Measurements from ENCODE around the gene CDK6. TPM values are rescaled to one million over a fixed set of nuclear protein-coding genes. Genes with fewer than 3 reads are reported as not detected.
A peak's percentile ranks its signal among the peaks of the same experiment; 100 is the strongest.

CDK6 gene
- total and polyA plus RNA-seq, 2 experiments from 2014 or later = 17.8 to 61.5 TPM

DNA sequence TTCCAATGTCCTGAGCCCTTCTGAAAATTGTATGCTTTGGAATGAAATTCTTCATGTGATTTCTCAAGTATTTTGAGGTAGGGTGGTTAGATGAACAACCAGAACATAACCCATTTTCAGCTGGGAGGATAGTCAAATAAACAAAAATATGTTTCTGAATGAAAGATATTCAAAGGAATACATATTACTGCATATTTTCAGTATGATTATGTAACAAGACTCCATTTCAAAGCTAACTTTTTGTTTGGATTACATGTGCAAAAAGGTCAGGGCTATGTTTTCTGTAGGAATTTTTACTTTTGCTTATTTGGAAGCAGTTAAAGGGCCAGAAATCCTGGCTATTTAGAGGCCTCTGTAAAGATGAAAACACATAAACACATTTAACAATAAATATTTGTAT, 27.7 kb downstream of the CDK6 start:
- Histone ChIP-seq H3K27me3 (replicated peaks; ENCODE audit: insufficient read depth) (no peaks in the 10 kb centered on the region), H3K9me3 (ENCODE audit: low read depth) (no peaks in the 10 kb centered on the region), H3K79me2 (ENCODE audit: insufficient read depth) (peaks cover 99% of the 10 kb centered on the region), H3K4me2 (ENCODE audit: unreplicated experiment) (peak overlapping the region; percentile 70), H3K4me3 (no peak overlapping the region), H3K4me1 (ENCODE audit: insufficient read depth) (peaks cover 40% of the 10 kb centered on the region), H4K20me1 (ENCODE audit: insufficient read depth) (no peaks in the 10 kb centered on the region), H2AFZ (no peak overlapping the region), H3K36me3 (ENCODE audit: low read depth) (peaks cover 3% of the 10 kb centered on the region; the same call in 1 of the 2 replicates), H3K9ac (no peak overlapping the region), H3F3A (ENCODE audit: insufficient read depth) (peaks cover 49% of the 10 kb centered on the region), H3K27ac (peak overlapping the region; percentile 76), H3K9me2 (ENCODE audit: insufficient read depth) (no peaks in the 10 kb centered on the region)
- TF ChIP-seq EZH2phosphoT487 (IDR thresholded peaks at IDR 0.05; ENCODE audit: insufficient read depth, low read depth) = no peak
- DNase-seq = no peak
- in situ Hi-C loops (cut with MboI) = no loop called here

DNA sequence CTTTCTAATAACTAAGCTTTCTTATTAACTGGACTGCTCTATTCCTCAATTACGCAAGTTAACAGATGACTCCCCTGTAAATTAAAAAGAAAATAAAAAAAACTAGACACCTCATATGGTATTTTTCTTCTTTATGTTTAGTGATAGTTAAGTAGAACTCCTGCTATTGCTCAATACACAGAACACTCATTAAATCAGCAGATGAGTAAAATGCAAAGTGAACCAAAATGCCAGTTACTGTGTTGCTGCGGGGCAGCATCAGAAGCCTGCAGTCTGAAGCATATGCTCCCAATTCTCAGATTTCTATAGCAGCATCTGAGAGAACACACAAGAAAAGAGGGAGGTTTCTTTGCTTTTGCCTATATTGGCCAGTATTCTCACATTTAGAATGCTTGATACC, 28.4 kb downstream of the CDK6 start:
- in situ Hi-C loops (cut with MboI) = no loop called here
- Histone ChIP-seq H3K4me1 (ENCODE audit: insufficient read depth) (peaks cover 34% of the 10 kb centered on the region), H3K27ac (peak overlapping the region; percentile 76), H3K4me3 (no peak overlapping the region), H4K20me1 (ENCODE audit: insufficient read depth) (no peaks in the 10 kb centered on the region), H3F3A (ENCODE audit: insufficient read depth) (peaks cover 42% of the 10 kb centered on the region), H3K36me3 (ENCODE audit: low read depth) (peaks cover 3% of the 10 kb centered on the region; the same call in 1 of the 2 replicates), H3K27me3 (replicated peaks; ENCODE audit: insufficient read depth) (no peaks in the 10 kb centered on the region), H2AFZ (no peak overlapping the region), H3K79me2 (ENCODE audit: insufficient read depth) (peaks cover 99% of the 10 kb centered on the region), H3K9ac (no peak overlapping the region), H3K9me3 (ENCODE audit: low read depth) (no peaks in the 10 kb centered on the region), H3K4me2 (ENCODE audit: unreplicated experiment) (peak overlapping the region; percentile 70), H3K9me2 (ENCODE audit: insufficient read depth) (no peaks in the 10 kb centered on the region)
- no peak for TF ChIP-seq EZH2phosphoT487 (IDR thresholded peaks at IDR 0.05; ENCODE audit: insufficient read depth, low read depth)
- no peak for TF ChIP-seq EZH2 (IDR thresholded peaks at IDR 0.05; ENCODE audit: insufficient read depth, poor library complexity, severe bottlenecking)
- 69 to 70% methylated on average over 2 of the region's 2 CpGs for WGBS, 2 experiments (ENCODE audit: low coverage in 1 of 2, low lambda C conversion rate in 2 of 2, missing lambda C conversion rate in 2 of 2)
- peak; percentile 76 for DNase-seq

DNA sequence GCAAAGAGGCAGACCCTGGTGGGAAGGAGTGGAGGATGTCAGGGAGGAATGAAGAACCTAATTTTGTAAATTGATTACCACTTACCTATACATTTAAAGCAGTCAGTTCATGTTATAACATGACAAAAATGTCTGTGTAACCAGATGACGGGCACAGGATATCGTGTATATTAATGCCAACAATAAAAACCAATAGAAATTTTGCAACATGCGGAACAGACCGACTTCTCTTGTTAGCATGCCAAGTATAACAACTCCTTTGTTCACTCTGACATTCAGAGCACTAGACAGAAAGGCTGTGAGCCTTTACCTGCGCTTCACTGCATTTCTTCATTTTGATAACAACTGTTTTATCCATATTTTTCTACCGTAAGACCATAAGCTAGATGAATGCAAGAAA, 29.9 kb downstream of the CDK6 start:
- Histone ChIP-seq H3K79me2 (ENCODE audit: insufficient read depth) (peaks cover 99% of the 10 kb centered on the region), H3K4me3 (no peak overlapping the region), H3K9ac (no peak overlapping the region), H3K9me2 (ENCODE audit: insufficient read depth) (no peaks in the 10 kb centered on the region), H3K27me3 (replicated peaks; ENCODE audit: insufficient read depth) (no peaks in the 10 kb centered on the region), H2AFZ (no peak overlapping the region), H3K4me1 (ENCODE audit: insufficient read depth) (peaks cover 29% of the 10 kb centered on the region), H4K20me1 (ENCODE audit: insufficient read depth) (no peaks in the 10 kb centered on the region), H3F3A (ENCODE audit: insufficient read depth) (peaks cover 29% of the 10 kb centered on the region), H3K4me2 (ENCODE audit: unreplicated experiment) (no peak overlapping the region), H3K27ac (no peak overlapping the region), H3K9me3 (ENCODE audit: low read depth) (no peaks in the 10 kb centered on the region), H3K36me3 (ENCODE audit: low read depth) (peaks cover 3% of the 10 kb centered on the region; the same call in 1 of the 2 replicates)
- no peak for DNase-seq
- 92 to 95% methylated on average over 6 of the region's 6 CpGs for WGBS, 2 experiments (ENCODE audit: low coverage in 1 of 2, low lambda C conversion rate in 2 of 2, missing lambda C conversion rate in 2 of 2)
- in situ Hi-C loops (cut with MboI) = no loop called here
- no peak for TF ChIP-seq EZH2phosphoT487 (IDR thresholded peaks at IDR 0.05; ENCODE audit: insufficient read depth, low read depth)
- no peak for TF ChIP-seq EZH2 (IDR thresholded peaks at IDR 0.05; ENCODE audit: insufficient read depth, poor library complexity, severe bottlenecking)

DNA sequence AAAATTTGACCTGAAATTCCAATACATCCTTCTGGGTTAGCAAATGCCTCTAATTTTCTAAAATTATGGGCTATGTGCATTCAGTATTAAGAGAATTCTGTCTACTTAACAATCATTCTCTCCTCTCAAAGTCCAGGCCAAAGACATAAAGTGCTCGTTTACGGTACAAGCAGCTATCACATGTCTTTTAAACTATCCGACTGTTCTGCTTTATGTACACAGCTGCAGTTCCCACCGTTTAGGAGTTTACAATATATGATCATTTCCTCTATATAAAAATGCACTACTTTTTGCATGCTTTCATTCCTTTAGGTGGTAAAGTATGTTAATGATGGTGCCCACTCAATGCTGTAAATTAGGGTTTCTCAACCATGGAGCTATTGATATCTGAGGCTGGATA, 34.0 kb downstream of the CDK6 start:
- Histone ChIP-seq H3K27ac (no peak overlapping the region), H3K4me1 (ENCODE audit: insufficient read depth) (peaks cover 17% of the 10 kb centered on the region), H3F3A (ENCODE audit: insufficient read depth) (peaks cover 8% of the 10 kb centered on the region; the same call in 1 of the 2 replicates), H3K79me2 (ENCODE audit: insufficient read depth) (peaks cover 99% of the 10 kb centered on the region), H3K9ac (no peak overlapping the region), H3K27me3 (replicated peaks; ENCODE audit: insufficient read depth) (no peaks in the 10 kb centered on the region), H3K9me3 (ENCODE audit: low read depth) (no peaks in the 10 kb centered on the region), H4K20me1 (ENCODE audit: insufficient read depth) (no peaks in the 10 kb centered on the region), H3K4me3 (no peak overlapping the region), H2AFZ (no peak overlapping the region), H3K4me2 (ENCODE audit: unreplicated experiment) (no peak overlapping the region), H3K36me3 (ENCODE audit: low read depth) (peaks cover 3% of the 10 kb centered on the region; the same call in 1 of the 2 replicates), H3K9me2 (ENCODE audit: insufficient read depth) (no peaks in the 10 kb centered on the region)
- no peak for DNase-seq
- TF ChIP-seq EZH2phosphoT487 (IDR thresholded peaks at IDR 0.05; ENCODE audit: insufficient read depth, low read depth) = no peak
- TF ChIP-seq EZH2 (IDR thresholded peaks at IDR 0.05; ENCODE audit: insufficient read depth, poor library complexity, severe bottlenecking) = no peak
- in situ Hi-C loops (cut with MboI) = no loop called here
- WGBS, 2 experiments (ENCODE audit: low coverage in 1 of 2, low lambda C conversion rate in 2 of 2, missing lambda C conversion rate in 2 of 2) = 89 to 93% methylated on average over 4 of the region's 4 CpGs

Measured in GM23248 (cell line).